Osteocyte (in vitro differentiated cells): Measurements from ENCODE around the gene KCND1. TPM values are rescaled to one million over a fixed set of nuclear protein-coding genes. Genes with fewer than 3 reads are reported as not detected.

Source experiments
- DNase-seq: peaks from one replicate; pipeline ENCODE4 v3.0.0; 2021; ENCODE audit warnings: mixed read lengths; ENCODE audit not compliant: unreplicated experiment; ENCODE audit errors: extremely low spot score
- H3K27ac Mint-ChIP-seq: one replicate; pipeline ENCODE4 v1.8.0; 2021; ENCODE audit warnings: mild to moderate bottlenecking, mixed read lengths; ENCODE audit not compliant: unreplicated experiment
- H3K27me3 Mint-ChIP-seq: one replicate; pipeline ENCODE4 v1.8.0; 2021; ENCODE audit warnings: mixed read lengths; ENCODE audit not compliant: unreplicated experiment
- H3K36me3 Mint-ChIP-seq: one replicate; pipeline ENCODE4 v1.8.0; 2021; ENCODE audit warnings: mixed read lengths; ENCODE audit not compliant: unreplicated experiment
- H3K4me1 Mint-ChIP-seq: one replicate; pipeline ENCODE4 v1.8.0; 2021; ENCODE audit warnings: mixed read lengths; ENCODE audit not compliant: unreplicated experiment
- H3K4me3 Mint-ChIP-seq: one replicate; pipeline ENCODE4 v1.8.0; 2021; ENCODE audit warnings: mild to moderate bottlenecking, moderate library complexity, mixed read lengths; ENCODE audit not compliant: unreplicated experiment
- H3K9me3 Mint-ChIP-seq: one replicate; pipeline ENCODE4 v1.8.0; 2021; ENCODE audit warnings: mixed read lengths; ENCODE audit not compliant: unreplicated experiment
- total RNA-seq: library from RNA; stranded (reverse); gene quantifications from 2 replicates; pipeline ENCODE4 v1.2.1, GENCODE V29; 2021
- TF ChIP-seq, protein P1 (sequence below): fragments of 200-600 bp; sonication (generic); IDR thresholded peaks from 2 replicates; pipeline ENCODE4 v1.5.0; 2021; ENCODE audit warnings: antibody characterized with exemption, mild to moderate bottlenecking, moderate library complexity

The KCND1 gene
- total RNA-seq, 1 donor from 2014 or later: 2.5 TPM

DNA sequence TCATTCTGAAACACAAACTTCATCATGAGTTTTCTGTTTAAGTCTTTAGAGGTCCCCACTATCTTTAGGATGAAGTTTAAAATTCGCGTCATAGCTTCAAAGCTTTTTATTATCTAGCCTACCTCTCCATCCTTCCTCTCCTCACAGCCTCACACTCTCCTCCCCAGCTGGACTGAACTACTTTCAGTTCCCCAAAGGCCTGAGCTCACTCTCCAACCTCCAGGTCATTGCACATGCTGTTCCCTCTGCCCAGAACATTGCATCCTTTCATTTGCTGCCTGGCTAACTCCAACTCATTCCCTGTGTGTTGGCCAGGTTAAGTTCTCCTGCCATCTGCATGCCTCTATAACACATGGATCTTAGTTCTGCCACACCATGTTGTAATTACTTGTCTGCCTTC is 11.4 kb downstream of the KCND1 start:
- Mint-ChIP-seq H3K4me3 (no peak overlapping the region), H3K27ac (no peak overlapping the region), H3K36me3 (peaks cover under 1% of the 10 kb centered on the region)

DNA sequence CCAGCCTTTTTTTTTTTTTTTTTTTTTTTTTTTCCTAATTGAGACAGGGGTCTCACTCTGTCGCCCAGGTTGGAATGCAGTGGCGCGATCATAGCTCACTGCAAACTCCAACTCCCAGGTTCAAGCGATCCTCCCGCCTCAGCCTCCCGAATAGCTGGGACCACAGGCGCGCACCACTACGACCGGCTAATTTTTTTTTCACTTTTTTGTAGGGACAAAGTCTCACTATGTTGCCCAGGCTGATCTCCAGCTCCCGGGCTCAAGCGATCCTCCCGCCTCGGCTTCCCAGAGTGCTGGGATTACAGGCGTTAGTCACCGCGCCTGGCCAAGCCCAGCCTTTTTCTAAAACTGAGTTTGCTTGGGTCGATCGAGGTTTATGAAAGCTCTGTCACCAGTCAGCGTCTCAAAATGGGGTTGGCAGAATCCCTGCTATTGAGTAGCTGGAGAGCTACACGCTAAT is 13.0 kb downstream of the KCND1 start:
- peak overlapping the region; percentile 100 for H3K27ac Mint-ChIP-seq
- no peaks in the 10 kb centered on the region for H3K9me3 Mint-ChIP-seq
- H3K4me3 Mint-ChIP-seq: peak overlapping the region; percentile 97
- peaks cover 2% of the 10 kb centered on the region for H3K36me3 Mint-ChIP-seq
- peaks cover 15% of the 10 kb centered on the region for H3K4me1 Mint-ChIP-seq
- no peaks in the 10 kb centered on the region for H3K27me3 Mint-ChIP-seq
- TF ChIP-seq, protein P1, sequence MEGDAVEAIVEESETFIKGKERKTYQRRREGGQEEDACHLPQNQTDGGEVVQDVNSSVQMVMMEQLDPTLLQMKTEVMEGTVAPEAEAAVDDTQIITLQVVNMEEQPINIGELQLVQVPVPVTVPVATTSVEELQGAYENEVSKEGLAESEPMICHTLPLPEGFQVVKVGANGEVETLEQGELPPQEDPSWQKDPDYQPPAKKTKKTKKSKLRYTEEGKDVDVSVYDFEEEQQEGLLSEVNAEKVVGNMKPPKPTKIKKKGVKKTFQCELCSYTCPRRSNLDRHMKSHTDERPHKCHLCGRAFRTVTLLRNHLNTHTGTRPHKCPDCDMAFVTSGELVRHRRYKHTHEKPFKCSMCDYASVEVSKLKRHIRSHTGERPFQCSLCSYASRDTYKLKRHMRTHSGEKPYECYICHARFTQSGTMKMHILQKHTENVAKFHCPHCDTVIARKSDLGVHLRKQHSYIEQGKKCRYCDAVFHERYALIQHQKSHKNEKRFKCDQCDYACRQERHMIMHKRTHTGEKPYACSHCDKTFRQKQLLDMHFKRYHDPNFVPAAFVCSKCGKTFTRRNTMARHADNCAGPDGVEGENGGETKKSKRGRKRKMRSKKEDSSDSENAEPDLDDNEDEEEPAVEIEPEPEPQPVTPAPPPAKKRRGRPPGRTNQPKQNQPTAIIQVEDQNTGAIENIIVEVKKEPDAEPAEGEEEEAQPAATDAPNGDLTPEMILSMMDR: no peak
- no peak for DNase-seq

More for the DNA sequence above, 11.4 kb downstream of the KCND1 start:
- H3K27me3 Mint-ChIP-seq: no peaks in the 10 kb centered on the region
- H3K4me1 Mint-ChIP-seq: peaks cover 9% of the 10 kb centered on the region
- no peaks in the 10 kb centered on the region for H3K9me3 Mint-ChIP-seq
- no peak for DNase-seq
- TF ChIP-seq, protein P1: no peak

DNA sequence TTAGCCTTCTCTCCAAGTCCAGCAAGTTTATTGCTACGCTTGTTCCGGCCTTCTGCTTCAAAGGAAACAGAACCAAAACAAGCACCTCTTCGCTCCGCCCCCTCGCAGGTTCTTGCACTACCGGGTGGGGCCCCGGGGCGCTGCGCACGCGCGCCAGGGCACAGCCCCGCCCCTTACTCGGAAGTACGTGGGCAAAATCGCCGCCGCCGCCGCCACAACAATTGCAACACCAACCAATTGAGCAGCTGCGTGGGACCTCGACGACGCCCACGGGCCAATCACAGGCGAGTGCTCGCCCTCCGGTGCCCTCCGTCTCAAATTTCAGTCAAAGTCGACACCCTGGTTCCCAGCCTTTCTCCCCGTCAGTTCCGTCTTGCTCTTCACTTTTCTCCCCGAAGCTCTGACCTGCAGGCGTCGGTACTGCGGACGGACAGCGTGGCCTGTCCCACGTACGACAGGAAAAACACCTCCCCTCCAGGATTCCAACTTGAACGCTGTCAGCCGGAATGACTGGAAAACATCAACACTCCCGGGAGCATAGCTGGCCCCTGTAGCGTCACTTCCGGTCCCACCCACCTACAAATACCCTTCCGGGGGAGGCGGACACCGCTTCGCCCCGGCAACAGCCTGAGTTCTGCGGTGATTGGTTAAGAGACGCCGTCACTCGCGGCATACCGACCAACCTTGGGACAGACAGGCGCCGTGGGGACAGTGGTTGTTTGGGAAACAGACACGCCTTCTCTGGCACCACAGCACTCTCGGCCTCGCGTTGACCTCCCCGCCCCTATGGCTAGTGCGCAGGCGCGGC is 13.6 kb downstream of the KCND1 start:
- TF ChIP-seq, protein P1: no peak
- no peaks in the 10 kb centered on the region for H3K9me3 Mint-ChIP-seq
- DNase-seq: peak; percentile 98
- peak overlapping the region; percentile 100 for H3K27ac Mint-ChIP-seq
- H3K4me1 Mint-ChIP-seq: peaks cover 16% of the 10 kb centered on the region
- H3K36me3 Mint-ChIP-seq: peaks cover 2% of the 10 kb centered on the region
- H3K4me3 Mint-ChIP-seq: peak overlapping the region; percentile 97
- H3K27me3 Mint-ChIP-seq: no peaks in the 10 kb centered on the region

DNA sequence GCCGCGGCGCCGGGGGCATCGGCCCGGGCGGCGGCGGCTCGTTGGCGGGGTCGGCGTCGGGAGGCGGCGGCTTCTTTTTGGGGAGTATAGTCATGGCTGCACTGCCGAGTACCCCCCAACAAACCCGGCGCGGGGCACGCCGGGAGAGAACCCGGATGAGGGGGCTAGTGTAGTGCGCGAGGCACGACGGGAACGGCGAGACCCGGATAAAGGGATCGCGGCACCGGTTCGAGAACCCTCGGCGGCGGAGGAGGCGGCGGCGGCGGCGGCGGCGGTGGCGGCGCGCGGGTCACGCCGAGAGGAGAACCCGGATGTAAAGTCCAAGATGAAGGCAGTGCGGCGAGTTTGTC is 14.2 kb downstream of the KCND1 start, which contains the start of gene OTUD5:
Gene OTUD5, minus strand, starts transcription at position 131 of the 350 bp plus-strand sequence. Its CDS starts 37 bp downstream, at position 94.
- peaks cover 16% of the 10 kb centered on the region for H3K4me1 Mint-ChIP-seq
- peak within 1 kb of the TSS; percentile 100 for H3K27ac Mint-ChIP-seq
- TF ChIP-seq, protein P1: no peak
- H3K9me3 Mint-ChIP-seq: no peaks in the 10 kb centered on the region
- H3K36me3 Mint-ChIP-seq: peaks cover 2% of the 10 kb centered on the region
- peak within 1 kb of the TSS; percentile 97 for H3K4me3 Mint-ChIP-seq
- no peak for DNase-seq
- H3K27me3 Mint-ChIP-seq: no peaks in the 10 kb centered on the region

DNA sequence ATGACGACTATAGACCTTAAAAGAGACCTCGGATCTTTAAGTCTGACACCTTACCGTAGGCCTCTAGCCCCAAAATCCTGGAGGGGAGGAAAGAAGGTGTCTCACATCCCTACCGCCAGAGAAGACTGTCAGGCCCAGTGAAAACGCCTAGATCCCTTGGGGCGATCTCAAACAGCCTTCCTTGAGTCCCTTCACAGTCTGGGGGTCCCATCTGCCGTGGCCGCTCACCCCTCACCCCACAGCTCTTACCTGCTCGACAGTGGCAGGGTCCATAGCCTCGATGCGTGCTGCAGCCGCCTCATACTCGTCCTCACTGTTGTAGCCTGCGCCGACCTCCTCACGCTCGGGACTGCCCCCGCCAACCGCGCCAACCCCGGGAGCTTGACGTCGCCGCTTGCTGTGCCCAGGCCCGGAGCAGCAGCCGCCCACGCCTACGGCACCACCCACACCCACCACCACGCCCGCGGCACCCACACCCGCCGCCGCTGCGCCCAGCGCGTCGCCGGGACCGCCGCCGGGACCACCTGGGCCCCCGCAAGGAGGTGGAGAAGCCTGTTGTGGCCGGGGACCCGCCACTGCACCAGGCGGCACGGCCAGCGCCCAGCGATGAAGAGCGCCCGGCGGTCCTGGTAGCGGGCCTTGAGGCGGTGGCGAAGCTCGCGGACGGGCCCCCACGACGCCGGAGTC is 14.8 kb downstream of the KCND1 start:
- H3K36me3 Mint-ChIP-seq: peaks cover 2% of the 10 kb centered on the region
- TF ChIP-seq, protein P1: no peak

More for the DNA sequence above, 14.8 kb downstream of the KCND1 start:
- H3K4me3 Mint-ChIP-seq: peak overlapping the region; percentile 74
- H3K4me1 Mint-ChIP-seq: peaks cover 16% of the 10 kb centered on the region
- peak overlapping the region; percentile 76 for H3K27ac Mint-ChIP-seq
- DNase-seq: no peak
- no peaks in the 10 kb centered on the region for H3K27me3 Mint-ChIP-seq
- H3K9me3 Mint-ChIP-seq: no peaks in the 10 kb centered on the region
